Endothelial cell of umbilical vein (primary cell): ENCODE results near the gene FRG2C. TPM values are rescaled to one million over a fixed set of nuclear protein-coding genes. Genes with fewer than 3 reads are reported as not detected.
"Not testable (repeated sequence)": the region's sequence is repeated elsewhere in the genome, so short reads cannot be mapped to it uniquely, and the experiment has no call there.

ENCODE experiments used
- BruUV-seq: library from RNA; stranded (reverse); fragments of 400-500 nt; replicated peaks from 2 replicates; lab custom pipeline; 2021; lab: Mats Ljungman, UMichigan
- CTCF ChIA-PET: fragments of 300-600, 350-600 bp; sonication (Branson Sonifier 250); formaldehyde crosslinking; loops from one replicate; lab custom pipeline; 2021; ENCODE audit warnings: antibody characterized with exemption, inconsistent platforms; lab: Charles Lee
- POLR2A ChIA-PET: fragments of 300-600, 350-600 bp; sonication (Branson Sonifier 250); formaldehyde crosslinking; loops from one replicate; lab custom pipeline; 2021; ENCODE audit warnings: antibody characterized with exemption, inconsistent platforms; lab: Charles Lee
- DNase-seq: peaks from one replicate; pipeline ENCODE4 v3.0.0-alpha.2; 2011; ENCODE audit warnings: low read depth, low spot score
- FAIRE-seq: peaks from 2 replicates; lab custom pipeline; 2011; peaks lifted over from hg19 to GRCh38; lab: Jason Lieb, UNC
- H2AFZ ChIP-seq: 2 replicates; pipeline ENCODE4 v1.6.0; 2012; ENCODE audit warnings: low read depth, low read length, control low read depth, inconsistent platforms
- H3K27ac ChIP-seq: 2 replicates; pipeline ENCODE4 v1.5.1; 2011; ENCODE audit warnings: low read depth, mild to moderate bottlenecking, control low read depth, low read length, moderate library complexity; ENCODE audit not compliant: insufficient read depth
- H3K27me3 ChIP-seq, 2 experiments: 2 replicates each; pipeline versions ENCODE4 v1.6.0 to v1.6.1; 2011; ENCODE audit warnings: low read length in 2 of 2, mixed read lengths in 1 of 2; ENCODE audit not compliant: control insufficient read depth in 2 of 2, insufficient read depth in 2 of 2
- H3K36me3 ChIP-seq, 2 experiments: 2 replicates in 1 of 2; 3 replicates in 1 of 2; pipeline ENCODE4 v1.5.1; 2011; ENCODE audit warnings: low read length in 2 of 2, mild to moderate bottlenecking in 1 of 2, moderate library complexity in 1 of 2; ENCODE audit not compliant: control insufficient read depth in 2 of 2, insufficient read depth in 2 of 2; ENCODE audit errors: extremely low read depth in 1 of 2
- H3K4me1 ChIP-seq: 3 replicates; pipeline ENCODE4 v1.5.1; 2011; ENCODE audit warnings: mild to moderate bottlenecking, low read length; ENCODE audit not compliant: control insufficient read depth, insufficient read depth; ENCODE audit errors: extremely low read depth
- H3K4me2 ChIP-seq: 2 replicates; pipeline ENCODE4 v1.6.1; 2011; ENCODE audit warnings: low read length, control low read depth, mixed read lengths; ENCODE audit not compliant: insufficient read depth
- H3K4me3 ChIP-seq, 3 experiments: fragments of 200-600 bp in 1 of 3; sonication (generic), shearing (Covaris generic) in 1 of 3; replicated peaks in 1 of 3; 2 replicates each; pipeline ENCODE4 v1.5.1; 2011 to 2016; ENCODE audit warnings: control low read depth in 3 of 3, low read length in 3 of 3, mild to moderate bottlenecking in 2 of 3, inconsistent platforms in 1 of 3, low read depth in 1 of 3, moderate library complexity in 1 of 3; ENCODE audit not compliant: insufficient read depth in 1 of 3
- H3K79me2 ChIP-seq: 2 replicates; pipeline ENCODE4 v1.6.0; 2012; ENCODE audit warnings: low read length, inconsistent platforms; ENCODE audit not compliant: control insufficient read depth, insufficient read depth
- H3K9ac ChIP-seq: replicated peaks from 2 replicates; pipeline ENCODE3; 2011; ENCODE audit warnings: low read length, control low read depth; ENCODE audit not compliant: insufficient read depth; ENCODE audit errors: extremely low read depth
- H3K9me1 ChIP-seq: replicated peaks from 3 replicates; pipeline ENCODE4 v1.6.0; 2011; ENCODE audit warnings: mild to moderate bottlenecking, low read length; ENCODE audit not compliant: control insufficient read depth, insufficient read depth; ENCODE audit errors: extremely low read depth
- H3K9me3 ChIP-seq: replicated peaks from 2 replicates; pipeline ENCODE4 v1.5.1; 2012; ENCODE audit warnings: low read length, inconsistent platforms; ENCODE audit not compliant: control insufficient read depth, insufficient read depth
- H4K20me1 ChIP-seq: replicated peaks from 2 replicates; pipeline ENCODE3; 2011; ENCODE audit warnings: mild to moderate bottlenecking, low read length; ENCODE audit not compliant: control insufficient read depth, insufficient read depth; ENCODE audit errors: extremely low read depth
- CTCF ChIP-seq, 2 donors: IDR thresholded peaks; 1 replicate in 1 of 2; 2 replicates in 1 of 2; pipeline ENCODE4 v1.5.1; 2011; ENCODE audit warnings: low read length in 2 of 2, mild to moderate bottlenecking in 2 of 2, moderate library complexity in 2 of 2, control low read depth in 1 of 2, inconsistent platforms in 1 of 2, low read depth in 1 of 2; ENCODE audit not compliant: insufficient read depth in 1 of 2; ENCODE audit errors: extremely low read depth in 1 of 2
- dilution Hi-C: fragments of 300-500 bp; cut with MboI; formaldehyde crosslinking; loops from one replicate; pipeline ENCODE4 v1.15.0; 2019; ENCODE audit warnings: low sequenced_read_pairs; ENCODE audit not compliant: extremely low pct_ligation_motif_present
- intact Hi-C: fragments of 100-400 bp; cut with micrococcal nuclease; formaldehyde crosslinking; loops from one replicate; pipeline ENCODE4 v1.10.0; 2022
- polyA plus RNA-seq, 4 experiments: library from polyadenylated mRNA; depleted of rRNA in 3 of 4; stranded (reverse) in 3 of 4; unstranded in 1 of 4; fragments of >200 nt; gene quantifications; 2 replicates each; pipeline versions ENCODE4 v1.2.1 to v1.2.3, GENCODE V29; 2011 to 2012; ENCODE audit warnings: missing spikeins in 1 of 4
- total RNA-seq: library from RNA; stranded (reverse); gene quantifications from 2 replicates; pipeline ENCODE4 v1.2.3, GENCODE V29; 2021

FRG2C gene
- total and polyA plus RNA-seq, 2 donors (not counting 3 experiments of a cell fraction or from before 2014, with no cell fraction given), result not detected

GRCh38 chr3:75643031-75643800 is 20.9 kb upstream of the FRG2C start:
- H3K27ac ChIP-seq, intact Hi-C loops, H3K79me2 ChIP-seq, dilution Hi-C loops, BruUV-seq, H3K36me3 ChIP-seq, H3K9me3 ChIP-seq, H2AFZ ChIP-seq, H3K9me1 ChIP-seq, H3K9ac ChIP-seq, H3K4me1 ChIP-seq, H3K4me2 ChIP-seq, H4K20me1 ChIP-seq, H3K27me3 ChIP-seq, H3K4me3 ChIP-seq, POLR2A ChIA-PET: not testable (repeated sequence)
- peak; percentile 50 for FAIRE-seq
- CTCF ChIA-PET, result interaction anchor here (1.3 kb wide), 1 partner anchor 451 kb away, joined by 7 read pairs; no protein-coding TSS in a partner anchor
- peak; percentile 32 for DNase-seq
- peak in 1 of 2 donors; percentile 11 for TF ChIP-seq CTCF (IDR thresholded peaks at IDR 0.05; ENCODE audit: extremely low read depth in 1 of 2, insufficient read depth in 1 of 2, low read depth in 1 of 2, low read length in 2 of 2)

- CTCF ChIA-PET, BruUV-seq, intact Hi-C loops, H3K9me1 ChIP-seq, DNase-seq, H3K4me1 ChIP-seq, H3K4me2 ChIP-seq, H3K36me3 ChIP-seq, H3K27me3 ChIP-seq, H2AFZ ChIP-seq, POLR2A ChIA-PET, H3K9me3 ChIP-seq, H4K20me1 ChIP-seq, H3K9ac ChIP-seq, dilution Hi-C loops, H3K79me2 ChIP-seq, H3K4me3 ChIP-seq, FAIRE-seq, H3K27ac ChIP-seq: not testable (repeated sequence)
These were observed 18.6 kb upstream of the FRG2C start for GRCh38 chr3:75645548-75645947.
